ENCODE results near the gene DUSP28. TPM values are rescaled to one million over a fixed set of nuclear protein-coding genes. Genes with fewer than 3 reads are reported as not detected.
A peak's percentile ranks its signal among the peaks of the same experiment; 100 is the strongest.

The DUSP28 gene
- total and polyA plus RNA-seq, 2 of the 13 experiments (the other 11 are each of a cell fraction or from before 2014, with no cell fraction given) = 5.2 to 8.6 TPM

DNA sequence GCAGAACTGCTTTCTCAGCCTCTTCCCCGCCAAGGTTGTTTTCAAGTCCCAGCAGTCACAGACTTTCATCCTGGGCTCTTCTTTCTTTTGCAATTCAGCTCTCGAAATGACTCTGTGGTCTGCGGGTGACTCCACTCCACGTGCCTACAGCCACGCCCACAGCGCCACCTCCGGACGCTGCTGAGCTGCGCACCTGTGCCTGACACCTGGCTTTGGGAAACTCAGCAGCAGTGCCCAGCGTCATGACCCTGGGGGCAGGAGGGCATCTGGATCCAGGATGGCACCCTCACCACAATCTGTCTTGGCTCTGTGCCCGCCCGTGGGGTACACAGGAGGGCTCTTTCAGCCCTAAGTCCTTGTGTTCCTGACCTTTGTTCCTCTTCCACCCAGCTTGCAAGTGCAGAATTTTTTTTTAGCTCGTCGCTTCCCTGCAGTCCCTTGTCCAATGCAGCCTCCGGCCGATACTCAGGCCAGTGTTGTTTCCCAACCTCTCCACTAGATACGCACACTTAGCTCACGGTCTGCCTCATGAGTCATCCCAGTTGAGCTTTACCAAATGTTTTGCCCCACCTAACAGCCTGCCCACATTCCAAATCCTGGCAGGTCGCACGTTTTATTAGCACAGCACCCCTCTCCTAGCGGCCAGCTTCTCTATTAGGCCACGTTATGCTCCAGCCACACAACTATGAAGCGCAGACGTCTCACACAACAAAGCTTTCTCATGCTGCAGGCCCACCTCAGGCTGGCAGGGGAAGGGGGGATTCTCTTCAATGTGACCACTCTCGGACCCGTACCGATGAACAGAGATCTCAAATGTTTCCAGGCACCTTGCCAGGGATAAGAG lies 19.8 kb downstream of the DUSP28 start (continued):
- TF ChIP-seq ISX (CRISPR knock-in tag; conservative IDR thresholded peaks at IDR 0.05) = no peak
- peak; percentile 55 for TF ChIP-seq SRSF1 (optimal IDR thresholded peaks at IDR 0.05; ENCODE audit: low read depth, low read length)
- no peak for TF ChIP-seq ZNF44 (CRISPR knock-in tag; IDR thresholded peaks at IDR 0.05)
- TF ChIP-seq, protein P1, sequence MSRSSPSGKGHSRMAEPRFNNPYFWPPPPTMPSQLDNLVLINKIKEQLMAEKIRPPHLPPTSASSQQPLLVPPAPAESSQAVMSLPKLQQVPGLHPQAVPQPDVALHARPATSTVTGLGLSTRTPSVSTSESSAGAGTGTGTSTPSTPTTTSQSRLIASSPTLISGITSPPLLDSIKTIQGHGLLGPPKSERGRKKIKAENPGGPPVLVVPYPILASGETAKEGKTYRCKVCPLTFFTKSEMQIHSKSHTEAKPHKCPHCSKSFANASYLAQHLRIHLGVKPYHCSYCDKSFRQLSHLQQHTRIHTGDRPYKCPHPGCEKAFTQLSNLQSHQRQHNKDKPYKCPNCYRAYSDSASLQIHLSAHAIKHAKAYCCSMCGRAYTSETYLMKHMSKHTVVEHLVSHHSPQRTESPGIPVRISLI (CRISPR knock-in tag; IDR thresholded peaks at IDR 0.05; ENCODE audit: borderline replicate concordance) = peak; percentile 95
- TF ChIP-seq BORCS8-MEF2B (CRISPR knock-in tag; IDR thresholded peaks at IDR 0.05) = no peak
- peak; percentile 37; the same call in 1 of the 2 replicates for TF ChIP-seq FOXA3 (CRISPR knock-in tag; IDR thresholded peaks at IDR 0.05)
- TF ChIP-seq ZNF136 (CRISPR knock-in tag; IDR thresholded peaks at IDR 0.05; ENCODE audit: low read depth) = no peak; the same call in 1 of the 2 replicates
- no peak for TF ChIP-seq EZH2 (conservative IDR thresholded peaks at IDR 0.05; ENCODE audit: low read depth, low read length)
- TF ChIP-seq AGO2 (optimal IDR thresholded peaks at IDR 0.05; ENCODE audit: low read depth, low read length) = peak; percentile 77
- peak; percentile 11; the same call in 1 of the 2 replicates for TF ChIP-seq ZNF552 (CRISPR knock-in tag; IDR thresholded peaks at IDR 0.05; ENCODE audit: borderline replicate concordance)
- no peak for TF ChIP-seq MATR3 (CRISPR knock-in tag; IDR thresholded peaks at IDR 0.05)
- TF ChIP-seq, protein P2, sequence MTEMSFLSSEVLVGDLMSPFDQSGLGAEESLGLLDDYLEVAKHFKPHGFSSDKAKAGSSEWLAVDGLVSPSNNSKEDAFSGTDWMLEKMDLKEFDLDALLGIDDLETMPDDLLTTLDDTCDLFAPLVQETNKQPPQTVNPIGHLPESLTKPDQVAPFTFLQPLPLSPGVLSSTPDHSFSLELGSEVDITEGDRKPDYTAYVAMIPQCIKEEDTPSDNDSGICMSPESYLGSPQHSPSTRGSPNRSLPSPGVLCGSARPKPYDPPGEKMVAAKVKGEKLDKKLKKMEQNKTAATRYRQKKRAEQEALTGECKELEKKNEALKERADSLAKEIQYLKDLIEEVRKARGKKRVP (CRISPR knock-in tag; IDR thresholded peaks at IDR 0.05) = no peak; a peak in 1 of 4 replicates
- TF ChIP-seq, protein P3, sequence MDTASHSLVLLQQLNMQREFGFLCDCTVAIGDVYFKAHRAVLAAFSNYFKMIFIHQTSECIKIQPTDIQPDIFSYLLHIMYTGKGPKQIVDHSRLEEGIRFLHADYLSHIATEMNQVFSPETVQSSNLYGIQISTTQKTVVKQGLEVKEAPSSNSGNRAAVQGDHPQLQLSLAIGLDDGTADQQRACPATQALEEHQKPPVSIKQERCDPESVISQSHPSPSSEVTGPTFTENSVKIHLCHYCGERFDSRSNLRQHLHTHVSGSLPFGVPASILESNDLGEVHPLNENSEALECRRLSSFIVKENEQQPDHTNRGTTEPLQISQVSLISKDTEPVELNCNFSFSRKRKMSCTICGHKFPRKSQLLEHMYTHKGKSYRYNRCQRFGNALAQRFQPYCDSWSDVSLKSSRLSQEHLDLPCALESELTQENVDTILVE (CRISPR knock-in tag; IDR thresholded peaks at IDR 0.05) = peak; percentile 92
- peak; percentile 60; the same call in 1 of the 2 replicates for TF ChIP-seq NFKB2 (CRISPR knock-in tag; IDR thresholded peaks at IDR 0.05; ENCODE audit: borderline replicate concordance)
- TF ChIP-seq, protein P4, sequence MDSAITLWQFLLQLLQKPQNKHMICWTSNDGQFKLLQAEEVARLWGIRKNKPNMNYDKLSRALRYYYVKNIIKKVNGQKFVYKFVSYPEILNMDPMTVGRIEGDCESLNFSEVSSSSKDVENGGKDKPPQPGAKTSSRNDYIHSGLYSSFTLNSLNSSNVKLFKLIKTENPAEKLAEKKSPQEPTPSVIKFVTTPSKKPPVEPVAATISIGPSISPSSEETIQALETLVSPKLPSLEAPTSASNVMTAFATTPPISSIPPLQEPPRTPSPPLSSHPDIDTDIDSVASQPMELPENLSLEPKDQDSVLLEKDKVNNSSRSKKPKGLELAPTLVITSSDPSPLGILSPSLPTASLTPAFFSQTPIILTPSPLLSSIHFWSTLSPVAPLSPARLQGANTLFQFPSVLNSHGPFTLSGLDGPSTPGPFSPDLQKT (CRISPR knock-in tag; IDR thresholded peaks at IDR 0.05; ENCODE audit: borderline replicate concordance) = no peak
- TF ChIP-seq, protein P5, sequence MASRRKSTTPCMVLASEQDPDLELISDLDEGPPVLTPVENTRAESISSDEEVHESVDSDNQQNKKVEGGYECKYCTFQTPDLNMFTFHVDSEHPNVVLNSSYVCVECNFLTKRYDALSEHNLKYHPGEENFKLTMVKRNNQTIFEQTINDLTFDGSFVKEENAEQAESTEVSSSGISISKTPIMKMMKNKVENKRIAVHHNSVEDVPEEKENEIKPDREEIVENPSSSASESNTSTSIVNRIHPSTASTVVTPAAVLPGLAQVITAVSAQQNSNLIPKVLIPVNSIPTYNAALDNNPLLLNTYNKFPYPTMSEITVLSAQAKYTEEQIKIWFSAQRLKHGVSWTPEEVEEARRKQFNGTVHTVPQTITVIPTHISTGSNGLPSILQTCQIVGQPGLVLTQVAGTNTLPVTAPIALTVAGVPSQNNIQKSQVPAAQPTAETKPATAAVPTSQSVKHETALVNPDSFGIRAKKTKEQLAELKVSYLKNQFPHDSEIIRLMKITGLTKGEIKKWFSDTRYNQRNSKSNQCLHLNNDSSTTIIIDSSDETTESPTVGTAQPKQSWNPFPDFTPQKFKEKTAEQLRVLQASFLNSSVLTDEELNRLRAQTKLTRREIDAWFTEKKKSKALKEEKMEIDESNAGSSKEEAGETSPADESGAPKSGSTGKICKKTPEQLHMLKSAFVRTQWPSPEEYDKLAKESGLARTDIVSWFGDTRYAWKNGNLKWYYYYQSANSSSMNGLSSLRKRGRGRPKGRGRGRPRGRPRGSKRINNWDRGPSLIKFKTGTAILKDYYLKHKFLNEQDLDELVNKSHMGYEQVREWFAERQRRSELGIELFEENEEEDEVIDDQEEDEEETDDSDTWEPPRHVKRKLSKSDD (CRISPR knock-in tag; IDR thresholded peaks at IDR 0.05; ENCODE audit: low read depth) = peak; percentile 82
- TF ChIP-seq THAP11 (CRISPR knock-in tag; IDR thresholded peaks at IDR 0.05) = peak; percentile 76
- TF ChIP-seq, protein P6, sequence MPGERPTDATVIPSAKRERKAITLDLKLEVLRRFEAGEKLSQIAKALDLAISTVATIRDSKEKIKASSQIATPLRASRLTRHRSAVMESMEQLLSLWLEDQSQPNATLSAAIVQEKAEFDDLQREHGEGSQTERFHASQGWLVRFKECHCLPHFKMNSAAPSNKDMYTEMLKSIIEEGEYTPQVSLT (CRISPR knock-in tag; IDR thresholded peaks at IDR 0.05; ENCODE audit: borderline replicate concordance, low read depth) = no peak; the same call in 1 of the 2 replicates
